Activated gamma-delta T cell (primary cell): ENCODE measurements around the gene PIP5K1B.

Experiments used
- DNase-seq: peaks from one replicate; lab custom pipeline; 2025; lab: John Stamatoyannopoulos, UW

PIP5K1B gene

DNA sequence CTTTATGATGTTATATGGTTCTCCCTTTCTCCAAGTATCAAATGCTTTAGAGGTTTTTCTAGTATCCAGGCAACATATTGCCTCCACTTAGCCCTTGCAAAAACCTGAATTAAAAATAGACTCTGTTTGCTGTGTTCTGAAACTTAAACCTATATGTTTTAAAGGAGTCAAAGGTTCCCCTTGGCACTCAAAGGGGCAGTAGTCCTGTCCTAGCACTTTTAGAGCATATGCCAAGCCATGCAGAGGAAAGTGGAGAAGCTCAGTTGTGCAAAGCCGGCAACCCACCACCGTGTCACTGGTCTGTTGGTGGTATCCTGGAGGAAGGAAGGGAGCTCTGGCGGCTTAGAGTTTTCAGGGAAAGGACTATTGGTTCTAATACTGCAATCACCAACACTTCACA is 154.3 kb downstream of the PIP5K1B start:
- DNase-seq = no peak

DNA sequence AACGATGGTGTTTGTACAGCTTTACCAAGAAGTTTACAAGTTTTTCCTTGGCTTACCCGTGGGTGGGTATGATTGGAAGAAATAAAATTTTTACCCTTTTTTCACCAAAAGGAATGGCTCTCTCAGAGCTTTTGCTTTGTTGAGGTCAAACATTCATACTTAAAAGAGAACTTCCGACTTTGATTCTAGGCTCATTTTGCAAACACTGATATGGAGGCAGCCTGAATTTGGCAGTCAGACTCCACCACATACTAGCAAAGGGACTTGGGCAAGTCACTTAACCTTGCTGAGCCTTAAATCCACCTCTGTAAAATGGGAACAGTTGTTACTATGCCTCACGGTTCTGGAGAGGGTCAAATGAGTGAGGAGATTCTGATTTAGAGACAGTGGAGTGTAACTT is 155.4 kb downstream of the PIP5K1B start:
- DNase-seq = no peak

DNA sequence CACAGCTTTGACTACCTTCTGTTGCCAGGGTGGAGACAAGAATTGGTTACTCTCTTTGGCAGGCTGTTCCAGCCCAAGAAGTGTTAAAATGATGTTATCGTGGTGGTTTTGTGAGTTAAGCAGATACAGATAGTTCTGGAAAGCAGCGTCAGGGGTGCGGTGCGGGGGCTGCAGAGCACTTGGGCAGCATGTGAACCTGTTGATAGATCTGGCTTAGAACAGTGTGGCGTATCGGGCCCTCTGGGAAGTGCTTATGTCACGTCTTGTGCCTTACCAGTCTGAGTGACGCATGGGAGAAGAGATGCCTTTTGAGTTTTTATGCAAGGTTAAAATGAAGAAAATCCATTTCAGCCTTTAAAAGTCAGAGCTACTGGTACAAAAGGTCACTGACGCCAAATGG is 156.4 kb downstream of the PIP5K1B start:
- DNase-seq = no peak

DNA sequence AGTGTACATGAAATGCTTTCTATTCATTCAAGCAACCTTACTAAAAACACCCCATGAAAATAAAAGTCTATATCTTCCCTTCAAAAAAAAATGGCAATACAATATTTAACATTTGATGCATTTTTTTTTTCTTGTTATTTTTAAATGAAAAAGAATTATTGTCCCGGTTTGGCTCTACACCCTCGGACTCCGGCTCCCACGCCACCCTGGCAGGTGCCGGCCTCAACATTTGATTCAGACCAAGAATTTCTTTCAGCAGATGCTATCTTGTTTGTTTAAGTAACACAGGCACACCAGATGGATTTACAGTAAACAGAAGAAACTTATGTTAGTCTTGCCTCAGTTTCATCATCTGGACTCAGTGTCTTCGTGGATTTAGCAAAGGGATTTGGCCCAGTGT is 162.0 kb downstream of the PIP5K1B start:
- DNase-seq = no peak

DNA sequence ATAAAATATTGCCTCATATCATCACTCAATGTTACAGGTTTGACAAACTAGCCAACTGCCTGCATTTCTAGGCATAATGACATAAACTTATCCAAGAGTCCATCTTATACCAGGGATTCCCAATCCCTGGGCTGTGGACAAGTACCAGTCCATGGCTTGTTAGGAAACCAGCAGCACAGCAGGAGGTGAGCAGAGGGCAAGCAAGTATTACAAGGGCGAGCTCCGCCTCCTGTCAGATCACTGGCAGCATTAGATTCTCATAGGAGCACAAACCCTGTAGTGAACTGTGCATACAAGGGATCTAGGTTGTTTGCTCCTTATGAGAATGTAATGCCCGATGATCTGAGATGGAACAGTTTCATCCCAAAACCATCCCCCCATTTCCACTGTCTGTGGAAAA is 164.0 kb downstream of the PIP5K1B start:
- no peak for DNase-seq

DNA sequence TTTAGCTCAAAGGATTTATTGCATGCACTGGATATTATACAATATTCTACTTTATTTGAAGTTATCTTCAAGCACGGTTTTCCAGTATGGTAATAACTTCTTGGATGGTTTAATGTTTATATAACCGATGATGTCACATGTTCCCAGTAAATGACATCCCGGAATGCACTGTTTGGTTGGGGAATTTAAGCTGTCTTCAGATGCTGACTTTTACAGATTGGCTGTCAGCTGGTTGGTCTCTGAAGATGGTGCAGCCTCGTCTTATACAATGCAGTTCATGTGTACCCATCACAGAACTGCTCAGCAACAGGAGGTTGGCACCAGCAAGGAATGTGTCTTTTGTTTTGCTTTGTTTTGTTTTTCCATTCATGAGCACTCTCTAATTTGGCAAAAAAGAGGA is 165.0 kb downstream of the PIP5K1B start:
- DNase-seq = no peak

DNA sequence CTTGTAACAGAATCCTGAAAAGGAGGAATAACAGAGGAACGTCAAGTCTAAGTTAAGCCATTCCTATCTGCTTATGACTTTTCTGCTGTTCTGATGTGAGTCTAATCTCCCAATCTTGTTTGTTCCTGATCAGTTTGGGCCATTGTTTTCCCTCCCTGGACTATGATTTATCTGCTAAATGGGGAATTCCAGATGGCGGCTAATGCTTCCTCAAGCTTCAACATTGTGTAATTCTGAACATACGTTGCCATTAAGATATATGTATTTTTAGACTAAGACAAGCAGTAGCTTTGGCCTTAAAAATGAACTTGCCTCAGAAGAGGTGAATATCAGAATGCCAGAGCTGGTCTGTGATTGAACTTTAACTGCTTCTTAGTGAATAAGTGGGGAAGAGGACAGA is 166.2 kb downstream of the PIP5K1B start:
- DNase-seq = no peak

DNA sequence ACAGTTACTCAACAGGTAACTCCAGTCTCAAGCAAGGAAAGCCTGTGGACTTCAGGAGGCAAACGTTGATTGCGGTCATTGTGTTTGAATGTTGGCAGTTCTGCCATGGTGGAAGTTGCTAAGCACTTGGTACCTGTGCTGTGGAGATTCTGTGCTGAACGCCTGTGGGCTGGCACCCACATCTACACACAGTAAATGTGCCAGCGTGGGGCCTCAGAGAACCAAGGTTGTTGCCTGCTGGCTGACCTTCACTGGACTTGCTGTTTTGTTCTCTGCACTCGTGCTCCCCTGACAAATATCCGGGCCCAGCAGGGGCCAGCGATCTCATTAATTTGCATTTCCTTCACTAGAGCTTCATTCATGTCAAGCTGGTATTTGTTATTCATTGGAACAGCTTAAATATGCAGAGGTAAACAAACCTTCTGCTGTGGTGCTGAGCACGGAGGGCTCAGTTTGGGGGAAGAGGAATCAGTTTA is 167.0 kb downstream of the PIP5K1B start:
- DNase-seq = no peak

DNA sequence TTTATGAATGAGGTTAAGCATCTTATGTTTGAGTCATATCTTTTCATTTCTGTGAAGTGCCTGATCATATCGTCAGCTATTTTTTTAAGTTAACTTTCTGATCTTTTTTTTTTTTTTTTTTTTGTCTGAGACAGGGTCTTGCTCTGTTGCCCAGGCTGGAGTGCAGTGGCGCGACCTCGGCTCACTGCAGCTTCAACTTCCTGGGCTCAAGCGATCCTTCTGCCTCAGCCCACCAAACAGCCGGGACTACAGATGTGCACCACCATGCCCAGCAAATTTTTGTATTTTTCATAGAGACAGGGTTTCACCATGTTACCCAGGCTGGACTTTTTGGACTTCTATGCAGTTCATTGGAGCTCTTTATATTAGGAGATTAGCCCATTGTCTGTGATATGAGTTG is 168.1 kb downstream of the PIP5K1B start:
- DNase-seq = no peak

DNA sequence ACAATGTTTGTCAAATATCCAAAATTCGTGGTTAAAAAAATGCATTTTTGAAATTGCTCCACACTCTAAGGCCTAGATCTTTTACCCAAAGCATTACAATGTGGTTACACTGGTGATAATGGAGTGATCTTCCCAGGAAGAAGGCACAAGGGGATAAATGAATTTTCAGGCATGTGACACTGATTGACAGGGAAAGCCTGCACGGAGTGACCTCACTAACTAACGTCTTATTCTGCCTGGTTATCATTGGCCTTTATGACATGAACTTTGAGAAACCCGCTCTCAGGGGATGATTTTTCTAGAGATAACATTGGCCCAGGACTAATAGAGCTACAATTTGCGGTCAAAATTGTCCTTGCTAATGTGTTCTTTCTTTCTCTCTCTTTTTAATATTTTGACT is 171.2 kb downstream of the PIP5K1B start:
- DNase-seq = no peak

DNA sequence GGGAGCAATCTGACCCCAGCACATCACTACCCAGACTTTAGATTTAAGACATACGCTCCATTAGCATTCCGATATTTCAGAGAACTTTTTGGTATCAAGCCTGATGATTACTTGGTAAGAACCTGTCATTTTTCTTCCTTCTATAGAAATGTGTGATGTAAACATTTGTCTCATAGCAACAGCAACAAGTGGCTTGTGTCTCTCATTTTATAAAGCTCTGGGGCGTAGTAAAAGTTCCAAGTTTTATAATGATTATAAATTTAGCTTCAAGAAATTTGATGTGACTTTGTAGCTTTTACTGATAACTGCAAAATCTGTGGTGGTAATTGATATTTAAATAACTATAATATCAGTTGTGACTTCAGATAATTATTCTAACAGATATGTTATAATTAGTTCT is 171.6 kb downstream of the PIP5K1B start:
- DNase-seq = no peak

DNA sequence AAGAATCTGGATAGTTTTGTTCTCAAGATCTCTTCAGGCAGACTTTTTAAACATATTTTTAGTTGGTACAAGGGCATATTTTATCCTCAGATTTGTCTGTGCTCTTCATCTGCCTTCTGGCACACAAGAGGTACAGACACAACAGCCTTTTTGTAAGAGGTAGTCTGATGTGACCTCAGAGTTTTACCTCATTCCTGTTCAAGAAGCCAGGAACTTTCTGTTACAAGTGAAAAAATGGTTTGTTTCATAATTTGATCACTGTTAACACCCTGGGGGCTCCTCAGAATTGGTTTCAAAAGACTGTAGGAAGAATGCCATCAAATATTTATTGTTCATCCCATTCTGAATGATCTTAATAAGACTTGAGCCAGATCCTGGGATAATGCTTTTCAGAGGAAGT is 172.2 kb downstream of the PIP5K1B start:
- DNase-seq = no peak

DNA sequence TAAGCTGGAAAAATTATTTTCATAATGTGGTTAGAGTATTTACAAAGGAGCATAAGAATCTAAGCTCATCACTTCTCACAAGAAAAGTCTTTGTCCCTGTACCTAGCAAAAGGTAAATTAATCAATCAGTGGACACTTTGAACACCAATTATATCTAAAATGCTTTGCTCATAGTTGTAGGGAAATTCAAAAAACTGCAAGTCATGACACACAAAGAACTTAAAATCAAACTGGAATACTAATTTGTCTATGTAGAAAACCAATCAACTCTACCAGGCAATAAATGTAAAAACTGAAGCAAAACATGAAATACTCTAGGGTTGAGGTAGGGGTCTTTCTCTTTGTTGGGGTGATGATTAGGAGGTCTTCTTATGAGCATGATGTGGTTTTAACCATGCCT is 173.4 kb downstream of the PIP5K1B start:
- DNase-seq = no peak

DNA sequence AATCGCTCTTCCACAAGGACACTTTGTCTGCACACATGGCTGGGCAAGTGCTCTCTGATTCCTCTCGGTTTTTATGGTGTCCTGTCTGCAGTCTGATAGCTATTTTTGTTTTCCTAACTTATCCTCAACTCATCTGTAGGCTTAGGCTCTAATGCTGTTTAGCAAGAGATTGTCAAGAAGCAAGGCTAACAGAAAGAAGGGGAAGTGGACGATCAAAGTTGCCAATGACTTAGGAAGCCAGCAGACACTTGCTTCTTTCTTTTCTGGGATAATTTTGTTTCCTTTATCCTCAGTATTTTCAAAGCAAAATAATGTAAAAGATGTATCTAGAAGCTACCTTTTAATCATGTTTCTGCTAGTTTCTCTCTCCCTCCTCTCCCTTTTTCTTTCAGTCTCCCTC is 178.2 kb downstream of the PIP5K1B start:
- DNase-seq = no peak

DNA sequence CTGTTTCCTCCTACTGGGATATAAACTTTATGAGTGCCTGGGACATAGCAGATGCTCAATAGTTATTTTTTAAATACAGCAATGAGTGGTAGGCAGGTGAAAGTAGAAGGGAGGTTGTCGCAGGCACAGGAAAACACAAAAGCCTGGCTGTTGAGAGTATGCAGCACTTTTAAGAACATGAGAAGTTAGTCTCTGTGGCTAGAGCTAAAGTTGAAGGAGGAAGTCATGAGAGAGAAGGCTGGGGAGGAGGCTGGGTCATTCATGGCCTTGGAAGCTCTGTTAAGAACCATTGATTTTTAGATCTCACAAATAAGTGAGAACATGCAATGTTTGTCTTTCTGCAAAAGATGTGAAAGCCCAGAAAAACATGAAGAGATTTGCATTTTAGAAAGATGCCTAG is 182.2 kb downstream of the PIP5K1B start:
- DNase-seq = no peak

DNA sequence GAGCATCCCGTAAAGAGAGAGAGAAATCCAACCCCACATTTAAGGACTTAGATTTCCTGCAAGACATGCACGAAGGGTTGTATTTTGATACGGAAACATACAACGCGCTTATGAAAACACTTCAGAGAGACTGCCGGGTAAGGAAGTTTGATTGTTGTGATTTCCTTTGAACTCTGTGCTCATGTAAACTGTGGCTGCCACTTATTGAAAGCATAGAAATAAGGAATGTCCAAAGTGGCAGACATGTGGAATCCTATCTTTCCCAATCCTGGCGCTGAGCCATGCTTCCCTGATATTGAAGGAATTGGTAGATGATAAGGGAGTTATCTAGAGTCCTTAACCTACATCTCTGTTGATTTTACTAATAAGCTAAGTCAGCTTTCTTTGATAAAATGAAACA is 189.5 kb downstream of the PIP5K1B start:
- DNase-seq = no peak

DNA sequence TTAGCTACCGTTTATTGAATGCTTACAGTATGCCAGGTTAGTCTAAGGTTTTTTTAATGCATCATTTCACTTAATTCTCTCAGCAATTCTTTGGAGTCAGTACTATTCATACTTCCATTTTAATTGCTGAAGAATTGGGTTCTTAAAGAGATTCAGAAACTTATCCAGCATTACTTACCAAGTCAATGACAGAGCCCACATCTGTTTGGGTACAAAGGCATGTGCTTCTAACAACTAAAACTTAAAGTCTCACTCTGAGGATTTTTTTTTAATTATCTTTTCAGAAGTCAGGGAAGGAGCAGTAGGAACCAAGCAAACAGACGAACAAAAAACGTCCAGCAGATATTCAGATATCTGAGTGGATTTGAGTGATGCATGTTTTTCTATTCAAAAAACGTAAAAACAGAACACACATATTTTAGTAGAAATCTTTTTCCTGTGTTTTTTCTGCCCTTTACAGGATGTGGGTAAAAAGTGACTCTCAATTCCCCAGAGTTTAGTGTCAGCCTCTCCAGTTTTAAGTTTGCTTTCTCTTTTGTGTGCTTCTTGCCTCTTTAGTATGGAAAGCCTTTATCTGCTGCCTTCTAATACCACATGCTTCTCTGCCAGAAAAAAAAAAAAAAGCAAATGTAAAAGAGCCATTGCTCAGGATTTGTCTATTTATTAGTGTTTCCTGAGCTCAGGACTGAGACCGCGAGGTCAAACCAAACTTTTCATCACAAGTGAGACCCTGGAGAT is 190.9 kb downstream of the PIP5K1B start:
- no peak for DNase-seq

DNA sequence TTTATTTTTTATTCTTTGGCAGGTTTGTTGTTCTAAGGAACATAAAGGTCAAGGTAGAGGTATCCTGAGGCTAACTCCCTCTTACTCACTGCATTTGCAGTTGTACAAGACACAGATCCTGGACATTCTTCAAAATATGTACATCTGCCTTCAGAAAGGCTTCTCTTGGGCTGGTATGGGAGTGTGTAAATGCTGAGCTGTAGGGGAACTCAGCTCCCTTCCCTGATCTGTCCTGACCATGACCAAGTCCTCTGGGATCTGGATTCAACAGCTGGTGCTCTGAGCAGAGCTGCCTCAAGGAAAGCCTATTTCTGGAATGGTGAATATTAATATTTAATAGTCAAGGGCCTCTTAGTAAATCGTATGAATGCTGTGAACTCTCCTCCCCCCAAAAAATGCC is 191.4 kb downstream of the PIP5K1B start:
- no peak for DNase-seq

DNA sequence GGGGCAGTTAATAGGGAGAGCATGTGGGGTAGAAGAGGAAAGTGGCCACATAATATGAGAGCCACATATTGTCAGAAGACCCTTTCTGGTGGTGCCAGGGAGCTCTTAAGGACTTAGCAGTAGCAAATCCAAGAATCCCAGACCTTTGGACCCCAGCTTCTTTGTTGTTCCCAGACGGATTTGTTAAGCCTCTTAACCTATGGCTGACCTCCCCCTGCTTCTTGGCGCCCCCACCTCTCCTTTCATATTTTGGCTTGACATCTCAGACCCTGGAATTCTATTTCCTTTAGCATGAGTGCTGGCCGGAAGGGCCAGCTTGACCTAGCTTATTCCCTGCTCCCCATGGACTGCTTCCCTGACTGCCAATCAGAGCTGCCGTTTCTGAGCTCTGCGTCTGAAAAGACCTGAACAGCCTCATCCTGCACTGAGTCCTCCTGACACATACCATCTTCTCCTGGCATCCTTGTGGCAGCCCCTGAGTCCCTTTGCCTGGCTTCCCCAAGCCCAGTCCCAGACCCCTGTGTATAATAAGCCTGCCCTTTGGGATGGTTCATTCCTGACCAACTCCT is 192.6 kb downstream of the PIP5K1B start:
- DNase-seq = no peak

DNA sequence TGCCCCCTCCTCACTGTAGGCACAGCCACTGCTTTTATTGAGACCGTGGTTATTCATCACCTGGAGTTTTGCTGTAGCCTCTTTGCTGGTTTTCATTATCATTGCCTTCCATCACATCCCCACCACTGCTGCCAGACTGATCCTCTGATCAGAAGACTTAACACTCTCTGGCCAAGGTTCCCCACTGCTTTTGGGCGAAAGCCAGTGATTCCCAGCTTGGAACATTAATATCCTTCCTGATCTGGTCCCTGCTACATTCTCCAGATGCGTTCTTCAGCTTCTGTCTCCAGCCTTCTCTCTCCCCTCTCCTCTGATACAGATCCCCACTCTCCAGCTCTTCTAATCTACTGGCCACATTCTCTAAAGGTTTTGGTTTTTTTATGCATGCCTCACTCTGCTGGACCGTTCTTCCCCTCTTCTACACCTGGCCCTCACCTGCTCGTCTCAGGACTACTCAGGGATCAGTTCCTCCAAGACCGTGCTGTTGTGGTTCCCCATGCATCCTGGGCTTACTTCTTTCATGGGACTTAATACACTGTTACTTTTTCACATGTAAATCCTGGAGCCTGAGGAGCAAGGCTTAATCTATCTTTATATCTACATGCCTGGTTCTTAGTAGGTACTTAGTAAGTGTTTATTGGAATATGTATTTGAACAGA is 193.9 kb downstream of the PIP5K1B start:
- DNase-seq = no peak

DNA sequence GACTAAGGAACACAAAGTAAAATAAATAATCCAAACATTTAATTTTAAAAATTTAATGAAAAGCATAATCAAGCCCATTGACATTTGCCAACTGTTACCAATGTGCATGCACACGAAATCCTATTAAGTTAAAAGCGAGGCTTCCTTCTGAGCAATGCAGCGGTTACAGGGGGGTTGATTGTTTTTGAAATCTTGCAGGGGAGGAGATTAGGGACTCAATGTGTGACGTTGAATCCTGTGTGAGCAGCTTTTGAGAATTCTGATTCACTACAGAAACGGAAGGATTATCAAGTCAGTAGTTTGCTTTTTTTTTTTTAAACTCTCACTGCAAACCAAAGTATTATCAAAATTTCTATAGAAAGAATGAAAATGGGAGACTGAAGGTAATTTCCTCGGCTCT is 199.4 kb downstream of the PIP5K1B start:
- no peak for DNase-seq

DNA sequence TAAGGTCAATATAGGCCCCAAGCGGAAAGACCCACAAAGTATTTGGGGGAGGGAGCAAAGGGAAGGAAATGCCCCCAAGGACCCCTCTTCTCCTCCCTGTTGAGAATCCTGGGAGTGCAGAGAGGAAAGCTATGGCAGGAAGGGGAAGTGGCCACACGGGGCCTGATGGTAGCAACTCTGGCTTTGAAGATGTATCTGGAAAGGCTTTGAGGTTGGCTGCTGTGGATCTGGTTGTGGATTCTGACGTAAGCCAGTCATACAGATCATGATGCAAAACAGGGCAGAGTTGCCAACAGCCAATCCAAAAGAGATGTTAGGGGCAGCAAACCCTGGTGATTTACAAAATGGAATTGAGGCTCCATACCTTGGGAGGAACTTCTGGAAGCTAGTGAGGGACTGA is 200.1 kb downstream of the PIP5K1B start:
- no peak for DNase-seq

DNA sequence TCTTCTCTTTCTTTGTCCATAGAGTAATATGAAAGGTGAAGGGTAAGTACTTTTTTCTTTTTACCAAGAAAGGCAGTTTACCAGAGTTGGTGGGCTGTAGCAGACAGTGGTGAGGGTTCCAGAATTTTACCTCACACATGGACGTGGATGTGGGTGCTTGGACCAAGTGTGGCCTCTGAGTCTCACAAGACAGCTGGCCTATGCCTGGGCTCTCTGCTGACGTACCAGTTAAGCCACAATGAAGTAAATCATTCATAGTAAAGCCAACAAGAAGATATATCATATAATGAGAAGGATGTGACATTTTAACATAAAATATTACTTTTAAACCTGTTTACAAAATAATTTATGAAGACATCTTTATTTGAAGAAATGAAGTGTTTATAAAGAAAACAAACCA is 202.9 kb downstream of the PIP5K1B start:
- no peak for DNase-seq

DNA sequence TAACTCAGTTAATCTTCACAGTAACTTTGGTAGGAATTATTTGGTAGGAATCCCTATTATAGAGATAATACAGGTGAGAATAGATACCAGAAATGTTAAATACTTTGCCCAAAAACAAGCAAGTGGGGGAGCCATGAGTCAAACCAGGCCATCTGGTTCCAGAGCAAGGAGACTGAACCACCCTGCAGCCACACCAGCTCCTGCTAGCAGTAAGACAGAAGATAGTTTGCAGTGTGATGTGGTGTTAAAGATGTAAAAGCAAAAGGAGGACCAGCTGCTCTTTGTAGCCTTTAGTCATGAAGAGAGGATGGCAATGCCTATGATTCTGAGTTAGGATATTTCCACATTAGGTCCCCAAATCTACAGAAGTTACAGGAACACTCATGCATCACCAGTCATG is 207.5 kb downstream of the PIP5K1B start:
- no peak for DNase-seq
